GM12878 (cell line): ENCODE results near the gene KRT28. TPM values are rescaled to one million over a fixed set of nuclear protein-coding genes. Genes with fewer than 3 reads are reported as not detected.

ENCODE experiments used
- ATAC-seq: fragments of 200-7000 bp; cut with Tn5 transposase; 3 replicates; pipeline ENCODE4 v1.9.1; 2020; ENCODE audit warnings: mild to moderate bottlenecking, moderate library complexity
- BruUV-seq: library from RNA; stranded (reverse); fragments of 400-500 nt; replicated peaks from 2 replicates; lab custom pipeline; 2021; lab: Mats Ljungman, UMichigan
- CTCF ChIA-PET: fragments of 300-600 bp; sonication (Branson Sonifier 250); formaldehyde crosslinking; extraction: SDS; loops from one replicate; lab custom pipeline; 2021; ENCODE audit warnings: inconsistent platforms; lab: Yijun Ruan, JAX
- POLR2A ChIA-PET: fragments of 350-600 bp; formaldehyde crosslinking; extraction: SDS; loops from one replicate; lab custom pipeline; 2021; ENCODE audit warnings: inconsistent platforms; lab: Charles Lee
- RAD21 ChIA-PET: fragments of 300-600 bp; sonication (Branson Sonifier 250); formaldehyde crosslinking; loops from one replicate; lab custom pipeline; 2023; ENCODE audit warnings: antibody characterized with exemption; ENCODE audit not compliant: unreplicated experiment; lab: Charles Lee
- SMC1A ChIA-PET: fragments of 300-600 bp; sonication (Branson Sonifier 250); formaldehyde crosslinking; loops from one replicate; lab custom pipeline; 2023; ENCODE audit not compliant: unreplicated experiment, uncharacterized antibody; lab: Charles Lee
- DNase-seq: peaks from one replicate; pipeline ENCODE4 v3.0.0-alpha.2; 2011; ENCODE audit warnings: low read depth, low spot score
- FAIRE-seq: peaks from 3 replicates; lab custom pipeline; 2011; peaks lifted over from hg19 to GRCh38; lab: Jason Lieb, UNC
- H2AFZ ChIP-seq: 2 replicates; pipeline ENCODE4 v1.6.0; 2011; ENCODE audit warnings: low read depth, low read length, control low read depth; ENCODE audit not compliant: control insufficient read depth
- H3K27ac ChIP-seq: 2 replicates; pipeline ENCODE4 v1.5.1; 2011; ENCODE audit warnings: control low read depth; ENCODE audit not compliant: control insufficient read depth, insufficient read depth
- H3K27me3 ChIP-seq, 2 experiments: replicated peaks in 1 of 2; 2 replicates each; pipeline versions ENCODE4 v1.6.0 to v1.6.1; 2011; ENCODE audit warnings: low read length in 1 of 2; ENCODE audit not compliant: control insufficient read depth in 2 of 2, insufficient read depth in 2 of 2
- H3K36me3 ChIP-seq, 2 experiments: 2 replicates each; pipeline ENCODE4 v1.5.1; 2011; ENCODE audit warnings: low read length in 1 of 2; ENCODE audit not compliant: control insufficient read depth in 2 of 2, insufficient read depth in 2 of 2
- H3K4me1 ChIP-seq: 2 replicates; pipeline ENCODE4 v1.6.1; 2011; ENCODE audit warnings: mild to moderate bottlenecking, low read length, moderate library complexity, mixed read lengths; ENCODE audit not compliant: control insufficient read depth, insufficient read depth
- H3K4me2 ChIP-seq: 2 replicates; pipeline ENCODE4 v1.6.0; 2011; ENCODE audit warnings: control low read depth; ENCODE audit not compliant: control insufficient read depth, insufficient read depth
- H3K4me3 ChIP-seq: fragments of 200-600 bp; sonication (generic); 2 replicates; pipeline ENCODE4 v1.5.1; 2016
- H3K79me2 ChIP-seq: 2 replicates; pipeline ENCODE4 v1.6.0; 2011; ENCODE audit warnings: low read length; ENCODE audit not compliant: control insufficient read depth, insufficient read depth
- H3K9ac ChIP-seq: 2 replicates; pipeline ENCODE4 v1.8.0; 2011; ENCODE audit warnings: low read length, control low read depth, mixed read lengths; ENCODE audit not compliant: control insufficient read depth, insufficient read depth
- H3K9me3 ChIP-seq: replicated peaks from 3 replicates; pipeline ENCODE4 v1.5.1; 2011; ENCODE audit warnings: mild to moderate bottlenecking, low read length; ENCODE audit not compliant: control insufficient read depth, insufficient read depth
- H4K20me1 ChIP-seq: 2 replicates; pipeline ENCODE4 v1.6.0; 2011; ENCODE audit not compliant: control insufficient read depth, insufficient read depth
- ATF2 ChIP-seq: IDR thresholded peaks from 2 replicates; pipeline ENCODE4 v1.6.1; 2012; ENCODE audit warnings: low read length, inconsistent platforms
- CBX3 ChIP-seq: fragments of 200-600 bp; sonication (generic); IDR thresholded peaks from 2 replicates; pipeline ENCODE4 v1.6.1; 2016; ENCODE audit warnings: low read depth, borderline replicate concordance
- CBX5 ChIP-seq: sonication (generic); IDR thresholded peaks from 2 replicates; pipeline ENCODE4 v1.6.1; 2016; ENCODE audit warnings: low read depth, moderate library complexity, mild to moderate bottlenecking, inconsistent platforms
- EGR1 ChIP-seq, 2 experiments: IDR thresholded peaks; 1 replicate in 1 of 2; 2 replicates in 1 of 2; pipeline ENCODE4 v1.6.1; 2011 to 2012; ENCODE audit warnings: low read depth in 2 of 2, low read length in 2 of 2, borderline replicate concordance in 1 of 2, mild to moderate bottlenecking in 1 of 2, moderate library complexity in 1 of 2
- EP300 ChIP-seq, 2 experiments: fragments of 150-350 bp in 1 of 2; IDR thresholded peaks; 2 replicates each; pipeline ENCODE4 v1.6.1; 2011 to 2012; ENCODE audit warnings: low read depth in 2 of 2, low read length in 2 of 2, borderline replicate concordance in 1 of 2, improper control_type of control experiment in 1 of 2, inconsistent platforms in 1 of 2; ENCODE audit not compliant: control insufficient read depth in 1 of 2
- HSF1 ChIP-seq: fragments of 150-350 bp; IDR thresholded peaks from 2 replicates; pipeline ENCODE4 v1.6.1; 2014; ENCODE audit warnings: mild to moderate bottlenecking, low read depth, low read length
- NFYA ChIP-seq: IDR thresholded peaks from 2 replicates; pipeline ENCODE4 v1.6.1; 2011; ENCODE audit warnings: low read depth, mild to moderate bottlenecking, low read length, improper control_type of control experiment, borderline replicate concordance
- NFYB ChIP-seq: IDR thresholded peaks from 2 replicates; pipeline ENCODE4 v1.6.1; 2011; ENCODE audit warnings: low read depth, mild to moderate bottlenecking, low read length, improper control_type of control experiment, moderate library complexity; ENCODE audit not compliant: insufficient read depth
- RB1 ChIP-seq: fragments of 450-650 bp; formaldehyde crosslinking; IDR thresholded peaks from 2 replicates; pipeline ENCODE4 v1.6.1; 2017; ENCODE audit warnings: mild to moderate bottlenecking, borderline replicate concordance
- TARDBP ChIP-seq: IDR thresholded peaks from 2 replicates; pipeline ENCODE4 v1.6.1; 2016; ENCODE audit warnings: borderline replicate concordance
- YY1 ChIP-seq: IDR thresholded peaks from 2 replicates; pipeline ENCODE4 v1.6.1; 2011; ENCODE audit warnings: low read depth, mild to moderate bottlenecking, low read length
- WGBS: methylation state at CpG from one replicate; pipeline ENCODE4 v1.1.6; 2016; ENCODE audit warnings: low lambda C conversion rate; ENCODE audit not compliant: insufficient replicate concordance, insufficient coverage; ENCODE audit errors: missing lambda C conversion rate; 5-methylcytosine and 5-hydroxymethylcytosine counted together
- in situ Hi-C: fragments of 300-500 bp; cut with MboI; formaldehyde crosslinking; loops from 9 replicates; pipeline ENCODE4 v1.14.3; 2018; ENCODE audit warnings: mixed read lengths
- intact Hi-C: fragments of 100-400 bp; cut with micrococcal nuclease; formaldehyde crosslinking; loops from one replicate; pipeline ENCODE4 v1.14.2; 2022; ENCODE audit not compliant: unreplicated experiment
- polyA plus RNA-seq, 11 experiments: library from polyadenylated mRNA; depleted of rRNA in 4 of 11; unstranded in 6 of 11; stranded (reverse) in 5 of 11; fragments of >200 nt; fragmentation: Nextera tagmentation in 4 of 11; fragmentation: Illumina TruSeq in 1 of 11; extraction: Ambion mirVana in 4 of 11; extraction: Trizol in 1 of 11; gene quantifications; 1 replicate in 1 of 11; 2 replicates in 10 of 11; pipeline versions ENCODE4 v1.2.1 to v1.2.3, GENCODE V29; 2011 to 2016; ENCODE audit warnings: inconsistent platforms in 2 of 11, missing spikeins in 2 of 11, low read depth in 1 of 11
- total RNA-seq, 4 experiments: library from RNA; depleted of rRNA in 3 of 4; stranded (reverse); fragments of >200 nt in 3 of 4; fragmentation: Illumina TruSeq in 1 of 4; extraction: Trizol in 1 of 4; gene quantifications; 2 replicates each; pipeline versions ENCODE4 v1.2.1 to v1.2.3, GENCODE V29; 2013 to 2021

Gene KRT28
- total and polyA plus RNA-seq, 10 of the 15 experiments (the other 5 are each of a cell fraction or from before 2014, with no cell fraction given) = not detected

GRCh38 chr17:40765657-40766056 lies 34.1 kb downstream of the KRT28 start:
- ChIA-PET RAD21 (no interaction called here), POLR2A (no interaction called here), SMC1A (no interaction called here), CTCF (interaction anchor here (0.6 kb wide), 1 partner anchor 17 kb away, joined by 3 read pairs; the partner anchor contains the start of gene KRT27)
- Histone ChIP-seq H2AFZ (no peak overlapping the region), H3K4me1 (no peaks in the 10 kb centered on the region), H3K9me3 (peaks cover 4% of the 10 kb centered on the region; the same call in 1 of the 3 replicates), H3K9ac (no peak overlapping the region), H3K27me3 (peaks cover 0 to 3% of the 10 kb centered on the region in 2 experiments; a peak in 2 of 4 replicates), H3K27ac (no peak overlapping the region), H3K79me2 (no peaks in the 10 kb centered on the region), H3K4me2 (no peak overlapping the region), H4K20me1 (no peaks in the 10 kb centered on the region), H3K4me3 (no peak overlapping the region), H3K36me3 (no peaks in the 10 kb centered on the region)
- TF ChIP-seq EGR1 (IDR thresholded peaks at IDR 0.05; ENCODE audit: borderline replicate concordance in 1 of 2, low read depth in 2 of 2, low read length in 2 of 2) (no peak), NFYA (no peak), HSF1 (no peak), CBX3 (no peak)
- FAIRE-seq (no peak), DNase-seq (no peak), ATAC-seq (no peak)
- no TSS peak for BruUV-seq
- intact Hi-C loops = no loop called here
- 25% methylated on average over 2 of the region's 2 CpGs for WGBS
- in situ Hi-C loops = no loop called here

- H3K27me3 ChIP-seq = peaks cover 0 to 3% of the 10 kb centered on the region in 2 experiments; a peak in 2 of 4 replicates
- ChIA-PET POLR2A (no interaction called here), SMC1A (no interaction called here), CTCF (interaction anchor here (0.8 kb wide), 1 partner anchor 144 kb away, joined by 3 read pairs; no protein-coding TSS in a partner anchor), RAD21 (no interaction called here)
- intact Hi-C loops (no loop called here), in situ Hi-C loops (no loop called here)
- H4K20me1 ChIP-seq = no peaks in the 10 kb centered on the region
- BruUV-seq = no TSS peak
- no peak for FAIRE-seq
- ATAC-seq = no peak
- no peak overlapping the region for H2AFZ ChIP-seq
- H3K79me2 ChIP-seq = no peaks in the 10 kb centered on the region
- no peaks in the 10 kb centered on the region for H3K36me3 ChIP-seq
- peaks cover 12% of the 10 kb centered on the region for H3K9me3 ChIP-seq
- H3K4me2 ChIP-seq = no peak overlapping the region
- H3K4me1 ChIP-seq = no peaks in the 10 kb centered on the region
- TF ChIP-seq ATF2 = no peak
- no peak for TF ChIP-seq RB1
- no peak for TF ChIP-seq EP300 (IDR thresholded peaks at IDR 0.05; ENCODE audit: borderline replicate concordance in 1 of 2, control insufficient read depth in 1 of 2, low read depth in 2 of 2, low read length in 2 of 2)
- TF ChIP-seq CBX5 = 0 out of 2 replicates have a peak, but pooled peaks have one; percentile 34
- no peak for TF ChIP-seq HSF1
- no peak for TF ChIP-seq TARDBP
- TF ChIP-seq YY1 = no peak
- TF ChIP-seq NFYB = no peak
- H3K27ac ChIP-seq = no peak overlapping the region
- no peak overlapping the region for H3K4me3 ChIP-seq
- no peak for DNase-seq
- 0% methylated on average over 1 of the region's 1 CpG for WGBS
- no peak overlapping the region for H3K9ac ChIP-seq
Observed at GRCh38 chr17:40763752-40764151, 36.0 kb downstream of the KRT28 start.
